A673 (cell line): ENCODE measurements around the gene AMOT.

Experiments used
- EZH2 ChIP-seq: fragments of 200-600 bp; sonication (generic); IDR thresholded peaks from 2 replicates; pipeline ENCODE4 v1.6.1; 2017; ENCODE audit warnings: borderline replicate concordance, low read depth, mild to moderate bottlenecking, mixed read lengths, antibody characterized with exemption, low read length; ENCODE audit not compliant: poor library complexity, severe bottlenecking
- TF ChIP-seq, protein P1 (sequence below): fragments of 300-800, 200-600 bp; sonication (generic); conservative IDR thresholded peaks from 2 replicates; pipeline ENCODE4 v1.5.1; 2017; ENCODE audit warnings: low read depth, mild to moderate bottlenecking, antibody characterized with exemption, low read length, moderate library complexity, mixed read lengths

- TF ChIP-seq, protein P1, sequence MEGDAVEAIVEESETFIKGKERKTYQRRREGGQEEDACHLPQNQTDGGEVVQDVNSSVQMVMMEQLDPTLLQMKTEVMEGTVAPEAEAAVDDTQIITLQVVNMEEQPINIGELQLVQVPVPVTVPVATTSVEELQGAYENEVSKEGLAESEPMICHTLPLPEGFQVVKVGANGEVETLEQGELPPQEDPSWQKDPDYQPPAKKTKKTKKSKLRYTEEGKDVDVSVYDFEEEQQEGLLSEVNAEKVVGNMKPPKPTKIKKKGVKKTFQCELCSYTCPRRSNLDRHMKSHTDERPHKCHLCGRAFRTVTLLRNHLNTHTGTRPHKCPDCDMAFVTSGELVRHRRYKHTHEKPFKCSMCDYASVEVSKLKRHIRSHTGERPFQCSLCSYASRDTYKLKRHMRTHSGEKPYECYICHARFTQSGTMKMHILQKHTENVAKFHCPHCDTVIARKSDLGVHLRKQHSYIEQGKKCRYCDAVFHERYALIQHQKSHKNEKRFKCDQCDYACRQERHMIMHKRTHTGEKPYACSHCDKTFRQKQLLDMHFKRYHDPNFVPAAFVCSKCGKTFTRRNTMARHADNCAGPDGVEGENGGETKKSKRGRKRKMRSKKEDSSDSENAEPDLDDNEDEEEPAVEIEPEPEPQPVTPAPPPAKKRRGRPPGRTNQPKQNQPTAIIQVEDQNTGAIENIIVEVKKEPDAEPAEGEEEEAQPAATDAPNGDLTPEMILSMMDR = no peak
- TF ChIP-seq EZH2 = no peak
Observed at GRCh38 chrX:112822892-112823291, 17.7 kb downstream of the AMOT start.
